Heart right ventricle (tissue), 16 donors: ENCODE data around the gene LOXL1. TPM values are rescaled to one million over a fixed set of nuclear protein-coding genes. Genes with fewer than 3 reads are reported as not detected.

Source experiments
- ATAC-seq, 8 donors: fragments of 200-7000 bp; cut with Tn5 transposase; one replicate each; pipeline ENCODE4 v1.9.1; 2020; ENCODE audit warnings: mild to moderate bottlenecking in 8 of 8, moderate library complexity in 8 of 8, moderate number of reproducible peaks in 1 of 8
- DNase-seq, 2 donors: peaks; one replicate each; pipeline ENCODE4 v3.0.0-alpha.2; 2020
- H3K27ac ChIP-seq, 10 donors: fragments of 200-600 bp; sonication (generic) in 2 of 10; one replicate each; pipeline versions ENCODE4 v1.5.0 to v1.8.0; 2020 to 2022; ENCODE audit warnings: mild to moderate bottlenecking in 3 of 10
- H3K27me3 ChIP-seq, 7 donors: fragments of 200-600 bp; one replicate each; pipeline ENCODE4 v1.8.0; 2021 to 2022; ENCODE audit warnings: mild to moderate bottlenecking in 2 of 7
- H3K36me3 ChIP-seq, 9 donors: fragments of 200-600 bp; sonication (generic) in 1 of 9; one replicate each; pipeline versions ENCODE4 v1.5.0 to v1.8.0; 2020 to 2022; ENCODE audit warnings: mild to moderate bottlenecking in 2 of 9
- H3K4me1 ChIP-seq, 9 donors: fragments of 200-600 bp; sonication (generic) in 1 of 9; one replicate each; pipeline versions ENCODE4 v1.5.0 to v1.8.0; 2020 to 2022; ENCODE audit warnings: mild to moderate bottlenecking in 4 of 9
- H3K4me3 ChIP-seq, 10 donors: fragments of 200-600 bp; sonication (generic) in 2 of 10; one replicate each; pipeline versions ENCODE4 v1.5.0 to v1.8.0; 2020 to 2022; ENCODE audit warnings: mild to moderate bottlenecking in 7 of 10, moderate library complexity in 2 of 10
- H3K9me3 ChIP-seq, 11 donors: fragments of 200-600 bp in 10 of 11; sonication (generic) in 2 of 11; one replicate each; pipeline versions ENCODE4 v1.5.0 to v1.8.0; 2013 to 2022; ENCODE audit warnings: mild to moderate bottlenecking in 2 of 11, control low read depth in 1 of 11, moderate library complexity in 1 of 11
- CTCF ChIP-seq, 9 donors: fragments of 200-600 bp; sonication (generic) in 2 of 9; IDR thresholded peaks; one replicate each; pipeline versions ENCODE4 v1.5.0 to v1.8.0; 2021 to 2022; ENCODE audit warnings: antibody characterized with exemption in 9 of 9, mild to moderate bottlenecking in 5 of 9, moderate library complexity in 1 of 9
- WGBS, 2 donors: extraction: QIAGEN DNeasy Blood & Tissue Kit; methylation state at CpG; one replicate each; pipeline ENCODE4 v1.1.7; 2013; ENCODE audit warnings: inconsistent platforms in 1 of 2; 5-methylcytosine and 5-hydroxymethylcytosine counted together
- intact Hi-C, 10 donors: fragments of 100-400 bp; cut with DNase I; formaldehyde crosslinking; loops; one replicate each; pipeline versions ENCODE4 v1.11.1 to v1.14.2; 2022
- polyA plus RNA-seq, 2 donors: library from polyadenylated mRNA; stranded (reverse); fragments of 200-250 nt; gene quantifications; one replicate each; pipeline ENCODE4 v1.2.3, GENCODE V29; 2013
- total RNA-seq, 10 donors: library from RNA; stranded (reverse); fragmentation: NEBNext Ultra II Directional in 3 of 10; extraction: Animal tissue kit (Norgen Biotek cat#: 25700) in 3 of 10; gene quantifications; one replicate each; pipeline versions ENCODE4 v1.2.1 to v1.2.4, GENCODE V29; 2021 to 2023
- donor health status: Arrhythmogenic right ventricular cardiomyopathy.
- donor health status: ischemic (EF 13 %, LVEDD 7.1; RV severe dilation, severe dysfunction).
- donor health status: healthy with polysubstance abuse.
- donor health status: DM: no; HTN: yes; CAD: no.
- donor health status: DM: no; HTN: no; CAD: no.
- donor health status: ischemic (EF 25% LVEDD 6.9; RV normal size, moderate dysfunction).
- donor health status: ischemic (EF 25% LVEDD 5.7; RV mildly dilated, moderate dysfunction).
- donor health status: healthy.
- donor health status: DM: yes; HTN: yes; CAD: no.
- donor health status: Ischemic cardiomyopathy.
- donor health status: ischemic (EF 35%, LVEDD 5.7; RV mildly dilated, moderate dysfunction).
- donor health status: nonischemic (EF 11% LVEDD 7.7; RV severe dilation, severe dysfunction).
- donor health status: DM: yes; HTN: yes; CAD: no.
- donor health status: PGD.
- donor health status: ischemic (EF 29% LVEDD 5.4; RV normal size, mild dysfunction).
- donor health status: nonischemic (EF 23%, LVEDD 6.1; RV moderate dilation, normal function).

Gene LOXL1
- total and polyA plus RNA-seq, 12 donors = 11.2 to 66.6 (median 27.8) TPM

GRCh38 chr15:73934281-73934680 is 8.0 kb downstream of the LOXL1 start:
- no peak for ATAC-seq
- Histone ChIP-seq H3K27me3 (peaks cover 0 to 3% (median under 1%) of the 10 kb centered on the region in 7 donors), H3K27ac (peak overlapping the region in 2 of 10 donors; percentile 41 to 95), H3K9me3 (no peaks in the 10 kb centered on the region), H3K36me3 (no peaks in the 10 kb centered on the region), H3K4me1 (peaks cover 6 to 85% (median 38%) of the 10 kb centered on the region in 9 donors), H3K4me3 (no peak overlapping the region)
- no peak for DNase-seq
- 72 to 76% methylated on average over 7 of the region's 7 CpGs for WGBS, 2 donors
- TF ChIP-seq CTCF (IDR thresholded peaks at IDR 0.05) = no peak
- intact Hi-C loops = no loop called here

GRCh38 chr15:73935547-73935946 is 9.3 kb downstream of the LOXL1 start:
- DNase-seq = no peak
- 94 to 95% methylated on average over 4 of the region's 4 CpGs for WGBS, 2 donors

GRCh38 chr15:73936181-73936580 is 9.9 kb downstream of the LOXL1 start:
- peak overlapping the region in 4 of 10 donors; percentile 12 to 58 (median 31) for H3K27ac ChIP-seq
- no peak for DNase-seq
- no peaks in the 10 kb centered on the region for H3K27me3 ChIP-seq
- H3K4me1 ChIP-seq = peaks cover 9 to 85% (median 35%) of the 10 kb centered on the region in 9 donors
- TF ChIP-seq CTCF (IDR thresholded peaks at IDR 0.05) = peak in 2 of 9 donors; percentile 6 to 7
- H3K4me3 ChIP-seq = no peak overlapping the region
- 55 to 64% methylated on average over 5 of the region's 5 CpGs for WGBS, 2 donors
- H3K36me3 ChIP-seq = no peaks in the 10 kb centered on the region
- peak in 1 of 8 donors; percentile 28 for ATAC-seq
- intact Hi-C loops = no loop called here
- H3K9me3 ChIP-seq = no peaks in the 10 kb centered on the region

More at GRCh38 chr15:73935547-73935946, 9.3 kb downstream of the LOXL1 start:
- Histone ChIP-seq H3K27ac (no peak overlapping the region), H3K36me3 (no peaks in the 10 kb centered on the region), H3K4me1 (peaks cover 9 to 85% (median 33%) of the 10 kb centered on the region in 9 donors), H3K9me3 (no peaks in the 10 kb centered on the region), H3K4me3 (no peak overlapping the region), H3K27me3 (no peaks in the 10 kb centered on the region)
- no peak for ATAC-seq
- TF ChIP-seq CTCF (IDR thresholded peaks at IDR 0.05) = no peak
- intact Hi-C loops = no loop called here

- ATAC-seq (no peak), DNase-seq (no peak)
- TF ChIP-seq CTCF (IDR thresholded peaks at IDR 0.05) = no peak
- H3K4me3 ChIP-seq = peak overlapping the region in 1 of 10 donors; percentile 1
- H3K27ac ChIP-seq = peak overlapping the region in 4 of 10 donors; percentile 12 to 58 (median 31)
- H3K9me3 ChIP-seq = no peaks in the 10 kb centered on the region
- intact Hi-C loops = no loop called here
- no peaks in the 10 kb centered on the region for H3K36me3 ChIP-seq
- H3K4me1 ChIP-seq = peaks cover 12 to 85% (median 37%) of the 10 kb centered on the region in 9 donors
- no peaks in the 10 kb centered on the region for H3K27me3 ChIP-seq
- 59 to 64% methylated on average over 12 of the region's 12 CpGs for WGBS, 2 donors
Observed at GRCh38 chr15:73936588-73937290, 10.5 kb downstream of the LOXL1 start.
